Heart left ventricle (tissue), 13 donors: Measurements from ENCODE around the gene SLC30A3.

Source experiments
- CTCF ChIP-seq, 12 donors: fragments of 200-600 bp; sonication (generic) in 4 of 12; IDR thresholded peaks; one replicate each; pipeline versions ENCODE4 v1.5.0 to v1.8.0; 2018 to 2022; ENCODE audit warnings: antibody characterized with exemption in 12 of 12, mild to moderate bottlenecking in 5 of 12
- POLR2A ChIP-seq, 2 donors: fragments of 450-650 bp; IDR thresholded peaks; one replicate each; pipeline ENCODE4 v1.6.1; 2017; ENCODE audit warnings: antibody characterized with exemption in 2 of 2, mild to moderate bottlenecking in 2 of 2, moderate library complexity in 2 of 2
- donor health status: ischemic (EF 13 %, LVEDD 7.1; RV severe dilation, severe dysfunction).
- donor health status: DM: no; HTN: yes; CAD: no.
- donor health status: DM: no; HTN: no; CAD: no.
- donor health status: ischemic (EF 25% LVEDD 6.9; RV normal size, moderate dysfunction).
- donor health status: ischemic (EF 25% LVEDD 5.7; RV mildly dilated, moderate dysfunction).
- donor health status: ischemic (EF 35%, LVEDD 5.7; RV mildly dilated, moderate dysfunction).
- donor health status: nonischemic (EF 11% LVEDD 7.7; RV severe dilation, severe dysfunction).
- donor health status: DM: yes; HTN: yes; CAD: no.
- donor health status: PGD.
- donor health status: ischemic (EF 29% LVEDD 5.4; RV normal size, mild dysfunction).
- donor health status: nonischemic (EF 23%, LVEDD 6.1; RV moderate dilation, normal function).

- TF ChIP-seq CTCF (IDR thresholded peaks at IDR 0.05) (no peak), POLR2A (IDR thresholded peaks at IDR 0.05) (no peak)
Measured at GRCh38 chr2:27204566-27204965, 58.3 kb downstream of the SLC30A3 start.
